ENCODE measurements around the gene FGF23. TPM values are rescaled to one million over a fixed set of nuclear protein-coding genes. Genes with fewer than 3 reads are reported as not detected.

Gene FGF23
- polyA plus RNA-seq, 4 donors, result 0.05 to 0.06 TPM; not detected in 2

- DNase-seq (ENCODE audit: low read depth in 4 of 4, low spot score in 3 of 4), result no peak
These were observed 7.3 kb upstream of the FGF23 start for GRCh38 chr12:4386801-4387200.

- no peak for DNase-seq (ENCODE audit: low read depth in 4 of 4, low spot score in 3 of 4)
These were observed 3.9 kb upstream of the FGF23 start for GRCh38 chr12:4383304-4383865.

GRCh38 chr12:4380332-4380731, 820 bp upstream of the FGF23 start:
- DNase-seq (ENCODE audit: low read depth in 4 of 4, low spot score in 3 of 4), result no peak

GRCh38 chr12:4378772-4379171, 740 bp downstream of the FGF23 start:
- no peak for DNase-seq (ENCODE audit: low read depth in 4 of 4, low spot score in 3 of 4)

GRCh38 chr12:4375449-4375848, 4.1 kb downstream of the FGF23 start:
- DNase-seq (ENCODE audit: low read depth in 4 of 4, low spot score in 3 of 4), result no peak

GRCh38 chr12:4372653-4373052, 6.9 kb downstream of the FGF23 start:
- no peak for DNase-seq (ENCODE audit: low read depth in 4 of 4, low spot score in 3 of 4)

- no peak for DNase-seq (ENCODE audit: low read depth in 4 of 4, low spot score in 3 of 4)
These were observed 9.2 kb downstream of the FGF23 start for GRCh38 chr12:4370265-4370664.

- DNase-seq (ENCODE audit: low read depth in 4 of 4, low spot score in 3 of 4), result no peak
These were observed 10.0 kb downstream of the FGF23 start for GRCh38 chr12:4369548-4369947.

- no peak for DNase-seq (ENCODE audit: low read depth in 4 of 4, low spot score in 3 of 4)
These were observed 13.4 kb downstream of the FGF23 start for GRCh38 chr12:4366090-4366489.

- DNase-seq (ENCODE audit: low read depth in 4 of 4, low spot score in 3 of 4), result no peak
These were observed 23.5 kb downstream of the FGF23 start for GRCh38 chr12:4356041-4356327.

GRCh38 chr12:4355156-4356040, 24.1 kb downstream of the FGF23 start:
- no peak for DNase-seq (ENCODE audit: low read depth in 4 of 4, low spot score in 3 of 4)

- peak in 1 of 4 donors; percentile 1 for DNase-seq (ENCODE audit: low read depth in 4 of 4, low spot score in 3 of 4)
These were observed 25.7 kb downstream of the FGF23 start for GRCh38 chr12:4353785-4354208.

- no peak for DNase-seq (ENCODE audit: low read depth in 4 of 4, low spot score in 3 of 4)
These were observed 32.6 kb downstream of the FGF23 start for GRCh38 chr12:4346931-4347330.

- DNase-seq (ENCODE audit: low read depth in 4 of 4, low spot score in 3 of 4), result no peak
These were observed 47.7 kb downstream of the FGF23 start for GRCh38 chr12:4331842-4332241.

- no peak for DNase-seq (ENCODE audit: low read depth in 4 of 4, low spot score in 3 of 4)
These were observed 48.3 kb downstream of the FGF23 start for GRCh38 chr12:4331221-4331620.

- DNase-seq (ENCODE audit: low read depth in 4 of 4, low spot score in 3 of 4), result no peak
These were observed 49.3 kb downstream of the FGF23 start for GRCh38 chr12:4330203-4330602.

GRCh38 chr12:4327293-4327692, 52.2 kb downstream of the FGF23 start:
- no peak for DNase-seq (ENCODE audit: low read depth in 4 of 4, low spot score in 3 of 4)

- DNase-seq (ENCODE audit: low read depth in 4 of 4, low spot score in 3 of 4), result no peak
These were observed 53.5 kb downstream of the FGF23 start for GRCh38 chr12:4325966-4326365.

GRCh38 chr12:4324366-4324765, 55.1 kb downstream of the FGF23 start:
- DNase-seq (ENCODE audit: low read depth in 4 of 4, low spot score in 3 of 4), result no peak

- no peak for DNase-seq (ENCODE audit: low read depth in 4 of 4, low spot score in 3 of 4)
These were observed 56.1 kb downstream of the FGF23 start for GRCh38 chr12:4323396-4323795.

- DNase-seq (ENCODE audit: low read depth in 4 of 4, low spot score in 3 of 4), result no peak
These were observed 56.8 kb downstream of the FGF23 start for GRCh38 chr12:4322726-4323125.
